ENCODE data around the gene WDSUB1.

WDSUB1 gene

GRCh38 chr2:159285929-159286708 lies at the start of gene WDSUB1:
Gene WDSUB1 (minus strand): TSS chr2:159286703. CDS start chr2:159283069, 3,634 bp downstream.
- peak; percentile 69 for DNase-seq

- no peak for DNase-seq
Observed at GRCh38 chr2:159326569-159327255, 40.2 kb upstream of the WDSUB1 start.

- no peak for DNase-seq
Observed at GRCh38 chr2:159322419-159322818, 35.9 kb upstream of the WDSUB1 start.

DNA sequence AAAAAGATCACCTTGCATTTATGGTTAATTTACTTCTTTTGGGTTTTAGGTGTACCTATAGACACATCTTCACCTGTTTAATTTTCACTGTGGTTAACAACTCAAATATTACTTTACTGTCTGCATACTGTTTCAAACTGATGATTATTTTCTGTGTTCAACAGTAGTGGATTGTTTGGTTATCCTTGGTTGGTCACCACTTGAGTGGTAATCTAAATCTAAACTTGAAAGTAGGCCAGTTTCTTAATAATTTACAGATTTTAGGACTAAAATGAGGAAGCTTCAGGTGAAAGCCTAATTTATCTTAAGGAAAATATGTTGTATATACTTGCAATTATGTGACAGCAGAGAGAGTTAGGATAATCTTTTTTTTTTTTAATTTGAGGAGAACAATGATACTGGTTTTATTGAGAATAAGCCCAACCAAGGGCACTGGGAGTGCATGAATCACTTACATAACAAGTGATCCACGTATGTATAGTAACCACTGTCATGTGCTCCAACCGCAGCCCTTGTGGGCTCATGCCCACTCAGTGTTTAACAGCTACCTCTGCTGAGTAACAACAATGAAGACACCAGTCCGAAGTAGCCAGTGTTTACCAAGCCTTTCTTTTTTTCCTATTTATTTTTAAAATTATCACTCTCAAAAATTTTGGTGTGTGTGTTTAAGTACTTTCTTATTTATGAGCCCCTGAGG lies 31.0 kb upstream of the WDSUB1 start:
- no peak for DNase-seq

DNA sequence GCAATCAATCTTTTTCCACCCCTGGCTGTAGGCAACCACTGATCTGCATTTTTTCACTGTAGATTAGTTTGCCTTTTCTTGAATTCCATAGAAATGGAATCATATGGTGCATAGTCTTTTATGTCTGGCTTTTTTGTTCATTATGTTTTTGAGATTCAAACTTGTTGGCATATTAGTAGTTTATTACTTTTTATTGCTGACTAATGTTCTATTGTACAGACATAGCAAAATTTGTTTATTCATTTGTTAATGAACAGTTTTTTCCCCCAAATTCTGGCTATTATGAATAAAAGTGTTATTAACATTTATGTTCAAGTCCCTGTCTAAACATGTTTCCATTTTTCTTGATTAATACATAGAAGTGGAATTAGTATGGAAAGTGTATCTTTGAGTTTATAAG lies 21.4 kb upstream of the WDSUB1 start:
- no peak for DNase-seq

DNA sequence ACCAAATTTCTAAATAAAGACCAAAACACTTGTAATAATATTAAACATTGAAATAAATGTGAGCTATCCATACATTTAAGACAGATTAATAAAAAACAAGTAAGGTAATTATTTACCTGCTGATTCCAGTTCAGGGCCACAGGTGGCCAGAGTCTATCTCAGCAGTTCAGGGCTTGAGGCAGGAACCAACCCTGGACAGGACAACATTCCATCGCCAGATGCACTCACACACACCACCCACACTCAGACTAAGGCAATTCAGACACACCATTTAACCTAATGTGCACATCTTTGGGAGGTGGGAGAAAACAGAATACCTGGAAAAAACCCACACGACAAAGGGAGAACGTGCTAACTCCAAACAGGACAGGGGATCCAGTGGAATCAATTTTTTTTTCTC lies 14.1 kb upstream of the WDSUB1 start:
- DNase-seq = no peak

GRCh38 chr2:159298967-159299366 lies 12.5 kb upstream of the WDSUB1 start:
- DNase-seq = no peak

DNA sequence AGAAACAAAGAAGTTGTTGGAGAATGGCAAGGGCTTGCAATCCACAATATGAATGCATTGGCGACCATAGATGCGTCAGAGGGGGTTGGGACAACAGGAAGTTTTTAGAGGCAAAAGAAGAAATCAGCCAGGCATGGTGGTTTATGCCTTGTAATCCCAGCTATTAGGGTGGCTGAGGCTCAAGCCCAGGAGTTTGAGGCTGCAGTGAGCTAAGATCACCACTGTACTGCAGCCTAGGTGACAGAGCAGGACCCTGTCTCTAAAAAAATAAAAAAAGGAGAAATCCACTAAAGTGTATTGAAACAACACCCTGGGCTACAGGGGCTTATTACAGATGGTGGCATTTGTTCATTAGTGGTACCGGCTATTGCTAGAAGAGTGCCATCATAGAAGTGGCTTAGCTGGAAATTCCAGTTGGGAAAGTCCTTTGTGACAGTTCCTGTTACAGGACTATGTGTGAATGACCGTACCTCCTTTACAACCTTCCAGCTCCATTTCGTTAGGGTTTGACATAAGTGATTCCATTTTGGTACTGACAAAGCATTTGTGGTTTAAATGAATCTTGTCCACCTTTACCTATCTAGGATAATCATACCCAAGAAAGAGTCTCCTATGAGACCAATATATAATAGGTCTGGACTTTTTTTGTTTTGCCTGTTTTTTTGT lies 10.7 kb upstream of the WDSUB1 start:
- DNase-seq = no peak

DNA sequence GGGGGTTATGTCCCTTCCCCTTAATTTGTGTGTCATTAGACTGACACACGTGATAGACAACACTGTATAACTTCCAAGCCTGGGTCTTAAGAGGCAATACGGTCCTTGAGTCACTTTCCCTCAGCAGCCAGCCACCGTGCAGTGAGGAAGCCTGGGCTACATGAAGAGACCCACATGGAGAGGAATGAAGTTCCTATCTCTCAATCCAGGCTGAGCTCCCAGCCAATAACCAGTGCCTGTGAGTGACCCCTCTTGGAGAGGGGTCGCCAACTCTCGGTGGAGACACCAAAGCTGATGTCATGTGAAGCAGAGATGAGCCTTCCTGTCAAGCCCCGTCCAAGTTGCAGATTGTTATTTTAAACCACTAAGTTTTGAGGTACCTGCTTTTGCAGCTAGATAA lies 5.7 kb upstream of the WDSUB1 start:
- no peak for DNase-seq

- peak; percentile 51 for DNase-seq
Observed at GRCh38 chr2:159290289-159290907, 3.9 kb upstream of the WDSUB1 start.

GRCh38 chr2:159287733-159288132 lies 1.2 kb upstream of the WDSUB1 start:
- no peak for DNase-seq

DNA sequence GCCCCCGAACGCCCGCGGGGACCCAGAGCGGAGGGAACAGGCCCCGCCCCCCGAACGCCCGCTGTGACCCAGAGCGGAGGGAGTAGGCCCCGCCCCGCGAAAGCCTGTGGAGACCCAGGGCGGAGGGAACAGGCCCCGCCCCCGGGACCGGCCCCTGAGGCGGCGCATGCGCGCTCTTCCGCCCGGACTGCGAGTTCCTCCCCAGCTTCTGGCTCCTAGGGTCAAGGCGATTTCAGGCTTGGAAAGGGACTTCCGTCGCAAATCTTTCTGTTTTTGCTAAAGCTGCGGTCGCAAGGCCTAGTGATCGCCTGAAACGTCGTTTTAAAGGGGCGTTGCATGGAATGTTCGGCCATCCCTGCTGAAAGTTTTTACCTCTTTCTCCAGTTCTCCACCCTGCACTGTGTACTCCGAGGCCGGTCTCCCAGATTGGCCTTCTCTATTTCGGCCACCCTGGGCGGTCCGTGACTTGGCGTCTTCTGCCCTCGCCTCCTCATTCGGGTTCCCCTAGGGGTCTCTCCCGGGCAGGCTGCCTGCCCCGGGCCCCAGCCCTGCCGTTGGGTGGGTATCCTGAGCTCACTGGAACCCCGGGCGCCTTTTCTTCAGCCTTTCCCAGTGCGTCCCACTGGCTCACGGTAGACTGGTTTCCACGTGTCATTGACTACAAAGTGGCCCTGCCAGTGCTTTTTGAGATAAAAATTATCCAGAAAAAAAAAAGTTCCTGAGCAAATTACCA lies 372 bp upstream of the WDSUB1 start:
- peak; percentile 95 for DNase-seq

GRCh38 chr2:159285433-159285832 lies 1.1 kb downstream of the WDSUB1 start:
- no peak for DNase-seq

GRCh38 chr2:159283529-159283928 lies 3.0 kb downstream of the WDSUB1 start:
- DNase-seq = no peak

DNA sequence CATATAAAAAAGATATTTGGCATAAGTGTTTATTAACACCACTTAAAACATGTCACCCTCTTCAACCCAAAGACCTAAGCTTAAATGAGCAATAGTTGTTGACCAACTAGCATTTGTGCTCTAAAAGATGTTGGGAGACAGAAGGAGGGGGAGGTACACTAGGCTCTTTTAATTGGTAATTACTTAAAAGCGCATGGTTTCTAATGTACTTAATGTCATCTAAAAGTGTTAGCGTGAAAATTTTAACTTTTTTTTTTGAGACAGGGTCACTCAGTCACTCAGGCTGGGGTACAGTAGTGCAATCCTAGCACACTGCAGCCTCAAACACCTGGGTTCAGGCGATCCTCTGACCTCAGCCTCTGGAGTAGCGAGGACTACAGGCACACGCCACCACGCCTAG lies 5.5 kb downstream of the WDSUB1 start:
- no peak for DNase-seq

DNA sequence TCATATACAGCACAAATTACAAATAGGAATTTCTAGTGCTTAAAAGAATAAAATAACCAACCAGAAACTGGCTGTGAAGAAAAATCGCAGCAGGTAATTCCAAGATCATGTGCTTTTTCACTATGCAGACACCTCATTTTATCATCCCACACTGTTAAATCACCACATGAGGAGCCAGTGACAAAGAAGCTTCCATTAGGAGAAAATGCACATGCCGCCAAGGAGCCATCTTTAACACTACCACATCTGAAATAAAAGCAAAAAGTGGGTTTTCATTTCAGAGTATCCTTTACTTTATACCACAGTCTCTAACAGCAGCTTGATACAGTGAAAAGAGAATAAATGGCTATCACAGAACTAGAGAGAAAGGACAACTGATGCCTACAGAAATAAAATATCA lies 6.8 kb downstream of the WDSUB1 start:
- no peak for DNase-seq

DNA sequence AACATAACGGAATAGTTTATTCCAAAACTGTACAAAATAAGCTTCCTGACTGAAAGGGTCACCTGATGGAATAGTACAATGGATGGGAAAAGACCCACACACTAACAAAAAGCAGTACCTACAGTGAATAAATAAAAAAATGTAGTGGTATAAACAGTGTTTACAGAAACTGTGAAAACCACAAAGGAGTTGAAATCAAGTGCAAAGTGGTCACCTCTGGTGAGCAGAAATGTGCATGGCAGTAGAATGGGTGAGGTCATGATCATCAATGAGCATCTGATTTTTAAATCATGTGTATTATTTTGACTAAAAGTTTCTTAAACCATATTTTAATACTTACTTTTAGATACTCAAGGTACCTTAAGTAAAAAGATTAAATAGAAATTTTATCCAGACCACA lies 11.4 kb downstream of the WDSUB1 start:
- no peak for DNase-seq

DNA sequence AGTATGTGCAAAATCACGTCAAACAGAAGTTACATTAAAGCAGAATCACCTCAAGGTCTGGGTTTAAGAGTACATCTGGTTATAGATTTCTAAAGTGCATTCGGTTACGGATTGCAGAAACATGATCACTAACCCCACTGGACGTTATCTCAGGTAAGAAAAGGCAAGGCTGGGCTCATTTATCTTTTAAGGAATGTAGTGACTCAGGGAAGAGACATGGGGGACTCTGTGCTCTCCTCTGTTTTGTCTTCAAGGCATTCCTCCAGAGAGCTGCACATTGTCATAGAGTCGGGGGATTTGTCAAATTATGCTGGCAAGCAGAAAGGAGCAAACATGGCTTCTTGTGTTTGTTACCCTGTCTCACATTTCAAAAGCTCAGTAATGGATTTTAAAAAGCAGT lies 14.3 kb downstream of the WDSUB1 start:
- no peak for DNase-seq

DNA sequence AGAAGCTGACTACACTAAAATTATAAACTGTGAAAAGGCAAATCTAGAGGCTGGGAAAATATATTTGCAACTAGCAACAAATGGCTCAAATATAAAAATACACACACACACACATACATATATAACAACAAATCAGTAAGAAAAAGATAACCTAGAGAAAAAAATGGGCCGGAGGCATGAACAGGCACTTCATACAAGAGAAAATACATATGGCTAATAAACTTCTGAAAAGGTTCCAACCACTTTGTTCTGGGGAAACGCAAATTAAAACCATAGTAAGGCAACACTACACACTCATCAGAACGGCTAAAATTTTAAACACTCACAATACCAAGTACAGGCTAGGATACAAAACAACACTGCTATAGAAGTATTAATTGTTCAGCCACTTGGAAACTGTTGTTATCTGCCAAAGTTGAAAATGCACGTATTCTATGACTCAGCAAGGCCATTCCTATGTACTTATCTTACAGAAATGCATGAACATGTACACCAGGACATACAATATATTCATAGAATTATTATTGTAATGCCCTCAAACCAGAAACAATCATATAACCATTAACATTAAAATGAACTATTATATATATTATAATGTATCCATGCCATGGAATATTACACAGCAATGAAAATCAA lies 15.6 kb downstream of the WDSUB1 start:
- no peak for DNase-seq

DNA sequence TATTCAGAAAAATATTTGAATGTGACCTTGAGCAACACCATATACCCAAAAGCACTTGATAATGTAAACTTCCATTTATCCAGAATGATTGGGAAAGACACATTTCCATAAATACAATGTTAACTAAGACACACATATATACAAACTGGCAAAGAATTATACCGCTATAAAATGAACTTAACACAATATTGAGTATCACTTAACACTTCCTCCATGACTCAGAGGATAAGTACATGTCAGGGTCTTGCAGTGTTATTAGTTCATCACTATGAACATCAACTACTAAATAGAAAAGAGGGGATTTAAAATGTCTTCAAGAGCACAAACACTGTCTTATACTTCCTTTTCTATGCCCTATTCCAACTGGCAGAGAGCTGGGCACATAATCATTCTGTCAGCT lies 18.6 kb downstream of the WDSUB1 start:
- no peak for DNase-seq

DNA sequence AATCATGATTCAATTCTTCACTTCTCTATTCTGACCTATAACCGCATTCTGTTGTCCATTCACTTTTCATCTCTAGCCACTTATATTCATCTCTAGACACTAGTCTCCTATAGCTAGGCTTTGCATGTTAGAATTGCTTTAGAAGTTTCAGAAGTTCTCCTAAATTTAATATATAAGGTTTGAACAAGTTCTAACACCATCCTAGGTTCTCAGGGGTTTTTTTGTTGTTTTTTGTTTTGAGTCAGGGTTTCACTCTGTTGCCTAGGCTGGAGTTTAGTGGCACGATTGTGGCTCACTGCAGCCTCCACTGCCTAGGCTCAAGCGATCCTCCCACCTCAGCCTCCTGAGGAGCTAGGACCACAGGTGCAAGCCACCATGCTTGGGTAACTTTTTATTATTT lies 19.9 kb downstream of the WDSUB1 start:
- no peak for DNase-seq

DNA sequence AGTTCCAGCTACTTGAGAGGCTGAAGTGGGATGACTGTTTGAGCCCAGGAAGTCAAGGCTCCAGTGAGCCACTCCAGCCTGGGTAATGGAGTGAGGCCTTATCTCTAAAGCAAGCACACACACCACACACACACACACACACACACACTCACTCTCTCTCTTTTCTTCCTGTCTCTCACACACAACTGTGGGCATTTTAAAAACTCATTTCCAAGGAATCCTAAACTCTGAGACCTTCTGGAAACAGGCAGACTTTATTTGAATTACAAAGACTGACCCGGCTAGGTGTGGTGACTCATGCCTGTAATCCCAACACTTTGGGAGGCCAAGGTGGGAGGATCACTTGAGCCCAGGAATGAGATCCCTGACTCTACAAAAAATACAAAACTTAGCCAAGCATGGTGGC lies 21.3 kb downstream of the WDSUB1 start:
- no peak for DNase-seq

Data from NCI-H1105 treated with DMSO at 0.1 percent for 48 hours (cell line).